ENCODE data around the gene TPSD1.
"Not testable (repeated sequence)": the region's sequence is repeated elsewhere in the genome, so short reads cannot be mapped to it uniquely, and the experiment has no call there.

TPSD1 gene

GRCh38 chr16:1262210-1262845 is 6.5 kb downstream of the TPSD1 start:
- H3K27ac ChIP-seq: no peak overlapping the region
- no peak for TF ChIP-seq CTCF (conservative IDR thresholded peaks at IDR 0.05)

GRCh38 chr16:1262846-1263221 is 7.0 kb downstream of the TPSD1 start:
- H3K27ac ChIP-seq: no peak overlapping the region
- TF ChIP-seq CTCF (conservative IDR thresholded peaks at IDR 0.05): no peak

GRCh38 chr16:1263591-1264344 is 7.9 kb downstream of the TPSD1 start:
- no peak overlapping the region for H3K27ac ChIP-seq

GRCh38 chr16:1264345-1265089 is 8.6 kb downstream of the TPSD1 start:
- TF ChIP-seq CTCF (conservative IDR thresholded peaks at IDR 0.05): no peak
- no peak overlapping the region for H3K27ac ChIP-seq

More at GRCh38 chr16:1263591-1264344, 7.9 kb downstream of the TPSD1 start:
- TF ChIP-seq CTCF (conservative IDR thresholded peaks at IDR 0.05): no peak

GRCh38 chr16:1265090-1265630 is 9.3 kb downstream of the TPSD1 start:
- TF ChIP-seq CTCF (conservative IDR thresholded peaks at IDR 0.05): no peak
- H3K27ac ChIP-seq: no peak overlapping the region

GRCh38 chr16:1265826-1266225 is 10.0 kb downstream of the TPSD1 start:
- H3K27ac ChIP-seq: no peak overlapping the region
- no peak for TF ChIP-seq CTCF (conservative IDR thresholded peaks at IDR 0.05)

- not testable (repeated sequence) for H3K27ac ChIP-seq
These were observed 13.5 kb downstream of the TPSD1 start for GRCh38 chr16:1269418-1269817.

All from VCaP (cell line).